GM12878 (cell line): Measurements from ENCODE around the gene TXNRD1. TPM values are rescaled to one million over a fixed set of nuclear protein-coding genes. Genes with fewer than 3 reads are reported as not detected.

Source experiments
- ATAC-seq: fragments of 200-7000 bp; cut with Tn5 transposase; 3 replicates; pipeline ENCODE4 v1.9.1; 2020; ENCODE audit warnings: mild to moderate bottlenecking, moderate library complexity
- BruUV-seq: library from RNA; stranded (reverse); fragments of 400-500 nt; replicated peaks from 2 replicates; lab custom pipeline; 2021; lab: Mats Ljungman, UMichigan
- CTCF ChIA-PET: fragments of 300-600 bp; sonication (Branson Sonifier 250); formaldehyde crosslinking; extraction: SDS; loops from one replicate; lab custom pipeline; 2021; ENCODE audit warnings: inconsistent platforms; lab: Yijun Ruan, JAX
- POLR2A ChIA-PET: fragments of 350-600 bp; formaldehyde crosslinking; extraction: SDS; loops from one replicate; lab custom pipeline; 2021; ENCODE audit warnings: inconsistent platforms; lab: Charles Lee
- RAD21 ChIA-PET: fragments of 300-600 bp; sonication (Branson Sonifier 250); formaldehyde crosslinking; loops from one replicate; lab custom pipeline; 2023; ENCODE audit warnings: antibody characterized with exemption; ENCODE audit not compliant: unreplicated experiment; lab: Charles Lee
- SMC1A ChIA-PET: fragments of 300-600 bp; sonication (Branson Sonifier 250); formaldehyde crosslinking; loops from one replicate; lab custom pipeline; 2023; ENCODE audit not compliant: unreplicated experiment, uncharacterized antibody; lab: Charles Lee
- DNase-seq: peaks from one replicate; pipeline ENCODE4 v3.0.0-alpha.2; 2011; ENCODE audit warnings: low read depth, low spot score
- FAIRE-seq: peaks from 3 replicates; lab custom pipeline; 2011; peaks lifted over from hg19 to GRCh38; lab: Jason Lieb, UNC
- H2AFZ ChIP-seq: 2 replicates; pipeline ENCODE4 v1.6.0; 2011; ENCODE audit warnings: low read depth, low read length, control low read depth; ENCODE audit not compliant: control insufficient read depth
- H3K27ac ChIP-seq: 2 replicates; pipeline ENCODE4 v1.5.1; 2011; ENCODE audit warnings: control low read depth; ENCODE audit not compliant: control insufficient read depth, insufficient read depth
- H3K27me3 ChIP-seq, 2 experiments: replicated peaks in 1 of 2; 2 replicates each; pipeline versions ENCODE4 v1.6.0 to v1.6.1; 2011; ENCODE audit warnings: low read length in 1 of 2; ENCODE audit not compliant: control insufficient read depth in 2 of 2, insufficient read depth in 2 of 2
- H3K36me3 ChIP-seq, 2 experiments: 2 replicates each; pipeline ENCODE4 v1.5.1; 2011; ENCODE audit warnings: low read length in 1 of 2; ENCODE audit not compliant: control insufficient read depth in 2 of 2, insufficient read depth in 2 of 2
- H3K4me1 ChIP-seq: 2 replicates; pipeline ENCODE4 v1.6.1; 2011; ENCODE audit warnings: mild to moderate bottlenecking, low read length, moderate library complexity, mixed read lengths; ENCODE audit not compliant: control insufficient read depth, insufficient read depth
- H3K4me2 ChIP-seq: 2 replicates; pipeline ENCODE4 v1.6.0; 2011; ENCODE audit warnings: control low read depth; ENCODE audit not compliant: control insufficient read depth, insufficient read depth
- H3K4me3 ChIP-seq: fragments of 200-600 bp; sonication (generic); 2 replicates; pipeline ENCODE4 v1.5.1; 2016
- H3K79me2 ChIP-seq: 2 replicates; pipeline ENCODE4 v1.6.0; 2011; ENCODE audit warnings: low read length; ENCODE audit not compliant: control insufficient read depth, insufficient read depth
- H3K9ac ChIP-seq: 2 replicates; pipeline ENCODE4 v1.8.0; 2011; ENCODE audit warnings: low read length, control low read depth, mixed read lengths; ENCODE audit not compliant: control insufficient read depth, insufficient read depth
- H3K9me3 ChIP-seq: replicated peaks from 3 replicates; pipeline ENCODE4 v1.5.1; 2011; ENCODE audit warnings: mild to moderate bottlenecking, low read length; ENCODE audit not compliant: control insufficient read depth, insufficient read depth
- H4K20me1 ChIP-seq: 2 replicates; pipeline ENCODE4 v1.6.0; 2011; ENCODE audit not compliant: control insufficient read depth, insufficient read depth
- KLF5 ChIP-seq: fragments of 450-650 bp; IDR thresholded peaks from 2 replicates; pipeline ENCODE4 v1.6.1; 2014; ENCODE audit warnings: mild to moderate bottlenecking; ENCODE audit not compliant: partially characterized antibody
- NR2C2 ChIP-seq: IDR thresholded peaks from 2 replicates; pipeline ENCODE4 v1.6.1; 2011; ENCODE audit warnings: borderline replicate concordance, low read depth; ENCODE audit not compliant: control insufficient read depth, insufficient read length
- RELB ChIP-seq: fragments of 450-650 bp; IDR thresholded peaks from 2 replicates; pipeline ENCODE4 v1.6.1; 2017; ENCODE audit warnings: low read depth, mild to moderate bottlenecking, moderate library complexity
- WGBS: methylation state at CpG from one replicate; pipeline ENCODE4 v1.1.6; 2016; ENCODE audit warnings: low lambda C conversion rate; ENCODE audit not compliant: insufficient replicate concordance, insufficient coverage; ENCODE audit errors: missing lambda C conversion rate; 5-methylcytosine and 5-hydroxymethylcytosine counted together
- in situ Hi-C: fragments of 300-500 bp; cut with MboI; formaldehyde crosslinking; loops from 9 replicates; pipeline ENCODE4 v1.14.3; 2018; ENCODE audit warnings: mixed read lengths
- intact Hi-C: fragments of 100-400 bp; cut with micrococcal nuclease; formaldehyde crosslinking; loops from one replicate; pipeline ENCODE4 v1.14.2; 2022; ENCODE audit not compliant: unreplicated experiment
- polyA plus RNA-seq, 11 experiments: library from polyadenylated mRNA; depleted of rRNA in 4 of 11; unstranded in 6 of 11; stranded (reverse) in 5 of 11; fragments of >200 nt; fragmentation: Nextera tagmentation in 4 of 11; fragmentation: Illumina TruSeq in 1 of 11; extraction: Ambion mirVana in 4 of 11; extraction: Trizol in 1 of 11; gene quantifications; 1 replicate in 1 of 11; 2 replicates in 10 of 11; pipeline versions ENCODE4 v1.2.1 to v1.2.3, GENCODE V29; 2011 to 2016; ENCODE audit warnings: inconsistent platforms in 2 of 11, missing spikeins in 2 of 11, low read depth in 1 of 11
- total RNA-seq, 4 experiments: library from RNA; depleted of rRNA in 3 of 4; stranded (reverse); fragments of >200 nt in 3 of 4; fragmentation: Illumina TruSeq in 1 of 4; extraction: Trizol in 1 of 4; gene quantifications; 2 replicates each; pipeline versions ENCODE4 v1.2.1 to v1.2.3, GENCODE V29; 2013 to 2021
- TF ChIP-seq, protein P1 (sequence below): IDR thresholded peaks from 2 replicates; pipeline ENCODE4 v1.6.1; 2012; ENCODE audit warnings: mild to moderate bottlenecking, low read depth, low read length

TXNRD1 gene
- total and polyA plus RNA-seq, 10 of the 15 experiments (the other 5 are each of a cell fraction or from before 2014, with no cell fraction given) = 52.6 to 84.6 (median 67.8) TPM

GRCh38 chr12:104317538-104318210 is 102.1 kb downstream of the TXNRD1 start:
- H3K79me2 ChIP-seq = no peaks in the 10 kb centered on the region; the same call in 1 of the 2 replicates
- in situ Hi-C loops (no loop called here), intact Hi-C loops (no loop called here)
- TF ChIP-seq KLF5 (no peak), RELB (no peak), NR2C2 (no peak)
- TF ChIP-seq, protein P1, sequence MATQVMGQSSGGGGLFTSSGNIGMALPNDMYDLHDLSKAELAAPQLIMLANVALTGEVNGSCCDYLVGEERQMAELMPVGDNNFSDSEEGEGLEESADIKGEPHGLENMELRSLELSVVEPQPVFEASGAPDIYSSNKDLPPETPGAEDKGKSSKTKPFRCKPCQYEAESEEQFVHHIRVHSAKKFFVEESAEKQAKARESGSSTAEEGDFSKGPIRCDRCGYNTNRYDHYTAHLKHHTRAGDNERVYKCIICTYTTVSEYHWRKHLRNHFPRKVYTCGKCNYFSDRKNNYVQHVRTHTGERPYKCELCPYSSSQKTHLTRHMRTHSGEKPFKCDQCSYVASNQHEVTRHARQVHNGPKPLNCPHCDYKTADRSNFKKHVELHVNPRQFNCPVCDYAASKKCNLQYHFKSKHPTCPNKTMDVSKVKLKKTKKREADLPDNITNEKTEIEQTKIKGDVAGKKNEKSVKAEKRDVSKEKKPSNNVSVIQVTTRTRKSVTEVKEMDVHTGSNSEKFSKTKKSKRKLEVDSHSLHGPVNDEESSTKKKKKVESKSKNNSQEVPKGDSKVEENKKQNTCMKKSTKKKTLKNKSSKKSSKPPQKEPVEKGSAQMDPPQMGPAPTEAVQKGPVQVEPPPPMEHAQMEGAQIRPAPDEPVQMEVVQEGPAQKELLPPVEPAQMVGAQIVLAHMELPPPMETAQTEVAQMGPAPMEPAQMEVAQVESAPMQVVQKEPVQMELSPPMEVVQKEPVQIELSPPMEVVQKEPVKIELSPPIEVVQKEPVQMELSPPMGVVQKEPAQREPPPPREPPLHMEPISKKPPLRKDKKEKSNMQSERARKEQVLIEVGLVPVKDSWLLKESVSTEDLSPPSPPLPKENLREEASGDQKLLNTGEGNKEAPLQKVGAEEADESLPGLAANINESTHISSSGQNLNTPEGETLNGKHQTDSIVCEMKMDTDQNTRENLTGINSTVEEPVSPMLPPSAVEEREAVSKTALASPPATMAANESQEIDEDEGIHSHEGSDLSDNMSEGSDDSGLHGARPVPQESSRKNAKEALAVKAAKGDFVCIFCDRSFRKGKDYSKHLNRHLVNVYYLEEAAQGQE = no peak
- WGBS = 86% methylated on average over 7 of the region's 7 CpGs
- no peak overlapping the region for H3K4me2 ChIP-seq
- H3K9me3 ChIP-seq = no peaks in the 10 kb centered on the region
- no peak overlapping the region for H3K27ac ChIP-seq
- no peaks in the 10 kb centered on the region for H3K27me3 ChIP-seq
- no peak overlapping the region for H3K4me3 ChIP-seq
- ChIA-PET SMC1A (interaction anchor here (1.0 to 1.3 kb wide), 2 partner anchors 9 to 92 kb away, joined by 3 to 5 read pairs; no protein-coding TSS in a partner anchor), CTCF (interaction anchor here (1.4 to 1.5 kb wide), 2 partner anchors 19 to 41 kb away, joined by 3 read pairs; no protein-coding TSS in a partner anchor), POLR2A (no interaction called here), RAD21 (no interaction called here)
- H4K20me1 ChIP-seq = no peaks in the 10 kb centered on the region
- BruUV-seq = no TSS peak
- peaks cover 15 to 48% of the 10 kb centered on the region in 2 experiments for H3K36me3 ChIP-seq
- H3K9ac ChIP-seq = no peak overlapping the region
- H2AFZ ChIP-seq = no peak overlapping the region
- DNase-seq = no peak
- no peak for ATAC-seq
- FAIRE-seq = no peak
- H3K4me1 ChIP-seq = no peaks in the 10 kb centered on the region
